GM20431 (cell line): ENCODE measurements around the gene EEIG1.

Source experiments
- in situ Hi-C: fragments of 300-500 bp; cut with MseI, MboI; formaldehyde crosslinking; loops from one replicate; pipeline ENCODE4 v1.15.0; 2020; ENCODE audit warnings: low sequenced_read_pairs; ENCODE audit not compliant: unreplicated experiment

Gene EEIG1

DNA sequence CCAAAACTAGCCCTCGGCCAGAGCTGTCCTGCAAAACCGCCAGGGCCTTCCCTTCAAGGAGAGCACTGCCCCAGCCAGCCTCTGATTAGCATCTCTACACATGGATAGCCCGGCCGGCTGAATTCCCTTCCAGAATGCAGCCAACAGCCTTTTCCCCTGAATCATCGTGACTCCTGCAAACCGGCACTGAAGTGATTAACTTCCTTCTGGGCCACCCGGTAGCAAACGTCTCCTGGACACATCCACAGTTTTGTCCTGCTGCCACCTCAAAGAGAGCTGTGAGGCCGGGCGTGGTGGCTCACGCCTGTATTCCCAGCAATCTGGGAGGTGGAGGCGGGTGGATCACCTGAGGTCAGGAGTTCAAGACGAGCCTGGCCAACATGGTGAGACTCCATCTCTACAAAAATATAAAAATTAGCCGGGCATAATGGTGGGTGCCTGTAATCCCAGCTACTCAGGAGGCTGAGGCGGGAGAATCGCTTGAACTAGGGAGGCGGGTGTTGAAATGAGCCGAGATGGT lies 21.1 kb upstream of the EEIG1 start:
- in situ Hi-C loops, result no loop called here

DNA sequence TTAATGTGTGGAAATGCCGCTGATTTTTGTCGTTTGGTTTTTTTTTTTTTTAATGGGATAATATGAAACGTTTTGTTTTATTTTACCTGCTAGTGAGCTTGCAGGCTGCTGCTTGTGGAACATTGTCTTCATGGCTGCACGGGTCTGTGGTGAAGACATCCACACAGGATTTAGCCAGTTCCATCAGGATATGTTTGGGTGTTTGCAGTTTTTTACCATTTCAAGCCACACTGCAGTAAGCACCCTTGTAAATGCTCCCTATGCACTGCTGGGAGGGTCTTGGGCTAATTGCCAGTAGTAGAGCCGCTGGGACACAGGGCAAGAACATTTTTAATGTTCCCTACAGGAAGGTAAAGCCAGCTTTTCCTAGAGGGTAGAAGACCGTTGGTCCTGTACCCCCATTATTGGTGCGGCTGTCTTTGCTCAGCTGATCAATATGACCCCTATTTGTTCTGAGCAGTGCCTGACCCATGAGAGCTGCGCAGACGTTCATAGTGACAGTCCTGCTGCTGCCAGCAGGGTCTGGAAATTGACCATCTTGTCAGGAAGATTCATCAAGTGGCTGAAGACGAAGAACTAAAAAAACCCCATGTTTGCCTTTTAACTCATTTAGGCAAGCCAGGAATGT lies 20.5 kb upstream of the EEIG1 start:
- in situ Hi-C loops, result no loop called here

DNA sequence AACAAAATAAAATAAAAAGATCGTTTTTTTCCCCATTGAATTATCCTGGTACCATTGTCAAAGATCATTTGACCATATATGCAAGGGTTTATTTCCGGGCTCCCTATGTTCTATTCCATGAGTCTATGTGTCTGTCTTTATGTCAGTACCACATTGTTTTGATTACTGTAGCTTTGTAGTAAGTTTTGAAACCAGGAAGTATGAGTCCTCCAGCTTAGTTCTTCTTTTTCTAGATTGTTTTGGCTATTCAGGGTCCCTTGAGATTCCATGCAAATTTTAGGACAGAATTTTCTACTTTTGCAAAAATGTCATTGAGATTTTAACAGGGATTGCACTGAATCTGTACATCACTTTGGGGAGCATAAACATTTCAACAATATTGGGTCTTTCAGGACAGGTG lies 18.7 kb upstream of the EEIG1 start:
- in situ Hi-C loops, result no loop called here

DNA sequence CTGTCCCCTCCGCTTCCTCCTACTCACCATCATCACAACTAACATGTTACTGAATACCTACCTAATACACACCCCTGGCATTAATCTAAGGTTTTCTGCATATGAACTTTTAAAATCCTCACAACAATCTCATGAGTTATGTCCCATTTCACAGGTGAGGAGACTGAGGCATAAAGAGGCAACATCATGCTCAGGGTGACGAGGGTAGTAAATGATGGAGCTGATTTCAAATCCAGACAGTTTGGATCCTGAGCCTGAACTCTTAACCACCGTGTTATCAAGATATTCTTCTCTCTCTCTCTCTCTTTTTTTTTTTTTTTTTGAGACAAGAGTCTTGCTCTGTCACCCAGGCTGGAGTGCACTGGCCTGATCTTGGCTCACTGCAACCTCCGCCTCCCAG lies 12.9 kb upstream of the EEIG1 start:
- in situ Hi-C loops, result no loop called here

DNA sequence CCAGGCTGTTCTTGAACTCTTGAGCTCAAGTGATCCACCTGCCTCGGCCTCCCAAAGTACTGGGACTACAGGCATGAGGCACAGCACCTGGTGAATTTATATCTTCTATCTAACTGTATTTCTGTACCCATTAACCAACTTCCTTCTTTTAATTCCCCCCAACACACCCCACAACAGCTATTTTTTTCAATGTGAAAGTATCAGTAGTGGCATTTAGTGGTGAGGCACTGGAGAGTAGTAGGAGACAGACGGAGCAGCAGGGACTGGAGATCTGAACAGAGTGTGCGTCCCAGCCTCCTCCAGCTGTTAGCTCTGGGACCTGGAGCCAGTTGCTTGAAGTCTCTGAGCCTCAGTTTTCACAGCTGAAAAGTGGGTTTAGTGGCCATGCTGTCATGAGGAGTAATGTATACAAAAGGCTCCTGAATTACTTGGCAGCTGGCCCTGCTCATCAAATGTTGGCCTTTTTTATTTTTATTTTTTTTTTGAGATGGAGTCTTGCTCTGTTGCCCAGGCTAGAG lies 11.0 kb upstream of the EEIG1 start:
- in situ Hi-C loops, result no loop called here

DNA sequence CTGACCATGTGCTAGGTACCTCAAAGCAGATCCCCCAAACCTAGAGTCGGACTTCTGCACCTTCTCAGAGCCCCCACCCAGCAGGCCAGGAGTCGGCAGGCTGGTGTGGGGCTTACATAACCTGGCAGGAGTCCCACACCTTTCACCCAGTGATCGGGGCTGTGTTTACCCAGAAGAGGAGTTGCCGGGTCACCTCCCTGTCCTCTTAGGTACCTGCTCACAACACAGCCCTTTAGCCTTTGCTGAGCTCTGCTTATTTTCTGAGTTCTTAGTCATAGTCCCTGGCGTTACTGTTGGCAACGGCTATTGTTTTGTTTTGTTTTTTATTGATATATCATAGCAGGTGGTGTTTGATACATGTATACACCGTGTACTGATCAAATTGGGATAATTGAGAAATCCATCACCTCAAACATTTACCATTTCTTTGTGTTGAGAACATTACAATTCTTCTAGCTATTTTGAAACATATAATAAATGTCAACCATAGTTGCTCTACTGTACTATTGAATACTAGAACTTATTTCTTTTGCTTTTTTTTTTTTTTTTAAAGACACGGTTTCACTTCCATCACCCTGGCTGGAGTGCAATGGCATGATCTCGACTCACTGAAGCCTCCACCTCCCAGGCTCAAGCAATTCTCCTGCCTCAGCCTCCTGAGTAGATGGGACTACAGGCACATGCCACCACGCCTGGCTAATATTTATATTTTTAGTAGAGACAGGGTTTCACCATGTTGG lies 10.4 kb upstream of the EEIG1 start:
- in situ Hi-C loops, result no loop called here

DNA sequence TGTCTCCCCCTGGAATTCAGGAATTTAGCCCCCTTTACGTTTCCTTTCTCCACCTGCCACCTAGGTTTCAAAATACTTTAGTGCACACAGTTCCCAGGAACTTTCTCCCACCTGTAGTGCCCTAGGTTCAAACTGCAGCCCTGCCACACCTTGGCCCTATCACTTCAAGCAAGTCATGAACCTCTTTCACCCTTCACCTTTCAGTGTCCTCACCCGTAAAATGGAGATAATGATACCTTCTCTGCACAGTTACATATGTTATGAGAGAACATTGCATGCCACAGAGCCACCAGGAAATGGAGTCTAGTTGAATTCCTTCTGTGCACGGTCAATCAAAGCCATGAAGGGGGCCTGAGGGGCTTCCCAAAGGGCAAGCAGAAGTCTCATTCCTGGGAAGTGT lies 9.8 kb upstream of the EEIG1 start:
- in situ Hi-C loops, result no loop called here

DNA sequence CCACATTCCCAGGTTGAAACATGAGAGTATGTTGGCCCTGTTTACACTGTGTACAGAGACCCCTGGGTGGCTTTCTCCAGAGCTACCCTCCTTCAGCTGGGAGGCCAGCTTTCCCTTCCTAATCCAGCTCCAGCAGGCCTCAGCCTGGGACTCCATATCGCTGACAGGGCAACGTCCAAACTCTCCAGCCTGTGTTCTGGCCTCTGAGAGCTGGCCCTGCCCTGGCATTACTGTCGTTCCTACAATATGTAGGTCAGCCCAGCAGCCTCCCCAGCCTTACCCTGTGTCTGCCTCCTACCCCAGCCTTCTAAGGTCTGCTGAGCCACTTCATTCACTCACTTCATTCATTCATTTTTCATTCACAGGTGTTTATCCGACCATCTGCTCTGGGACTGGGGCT lies 8.3 kb upstream of the EEIG1 start:
- in situ Hi-C loops, result no loop called here

DNA sequence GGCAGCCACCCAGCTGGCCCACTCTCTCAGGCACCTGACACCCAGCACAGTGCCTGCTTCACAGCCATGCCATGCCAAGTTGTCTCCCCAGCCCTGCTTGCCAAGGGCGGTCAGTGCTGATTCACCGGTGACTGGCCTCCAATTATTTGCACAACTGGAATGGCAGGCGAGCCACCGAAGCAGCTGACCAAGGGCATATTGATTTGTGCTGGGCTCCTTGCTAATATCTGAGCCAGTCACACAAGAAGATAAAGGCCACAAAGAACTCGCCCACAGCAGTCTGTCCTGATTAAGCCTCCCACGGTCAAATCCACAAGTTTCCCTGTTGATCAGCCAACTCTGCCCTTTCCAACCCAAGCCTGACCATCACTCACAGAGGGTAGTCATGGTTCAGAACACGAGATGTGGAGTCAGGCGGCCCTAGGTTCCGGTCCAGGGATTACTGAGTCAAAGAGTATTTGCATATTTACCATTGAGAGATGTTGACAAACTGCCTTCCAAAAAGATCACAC lies 6.4 kb upstream of the EEIG1 start:
- in situ Hi-C loops, result no loop called here

DNA sequence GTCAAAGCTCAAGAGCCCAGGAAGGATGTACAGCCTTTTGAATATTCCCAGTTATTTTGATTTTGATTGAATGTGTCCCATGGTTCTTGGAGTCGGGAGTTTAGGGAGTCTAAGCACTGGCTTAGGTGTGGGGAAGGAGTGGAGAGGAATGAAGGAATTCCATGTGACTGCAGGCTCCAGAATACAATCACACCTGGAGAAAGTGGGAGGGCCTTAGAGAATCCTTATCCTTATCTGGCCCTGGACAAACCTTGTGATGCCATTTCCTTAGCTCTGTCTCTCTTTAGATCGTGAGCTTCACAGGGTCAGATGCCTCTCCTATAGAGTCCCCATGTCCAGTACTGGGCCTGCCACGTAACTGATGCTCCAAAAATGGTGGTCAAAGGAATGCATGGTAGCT lies 4.2 kb upstream of the EEIG1 start:
- in situ Hi-C loops, result no loop called here

DNA sequence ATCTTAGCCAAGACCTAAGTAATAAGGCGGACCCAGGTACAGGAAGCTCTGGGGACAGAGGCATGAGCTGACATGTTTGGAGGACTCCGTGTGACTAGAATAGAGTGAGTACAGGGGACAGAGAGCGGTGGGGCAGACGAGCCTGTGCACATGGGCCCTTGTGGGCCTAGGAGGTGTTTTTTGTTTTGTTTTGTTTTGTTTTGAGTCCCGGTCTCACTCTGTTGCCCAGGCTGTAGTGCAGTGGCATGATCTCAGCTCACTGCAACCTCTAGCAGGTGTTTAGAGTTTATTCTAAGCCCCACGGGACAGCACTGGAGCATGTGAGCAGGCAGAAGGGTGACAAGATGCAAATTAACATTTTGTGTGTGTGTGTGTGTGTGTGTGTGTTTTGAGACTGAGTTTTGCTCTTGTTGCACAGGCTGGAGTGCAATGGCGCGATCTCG lies 3.1 kb upstream of the EEIG1 start:
- in situ Hi-C loops, result no loop called here

DNA sequence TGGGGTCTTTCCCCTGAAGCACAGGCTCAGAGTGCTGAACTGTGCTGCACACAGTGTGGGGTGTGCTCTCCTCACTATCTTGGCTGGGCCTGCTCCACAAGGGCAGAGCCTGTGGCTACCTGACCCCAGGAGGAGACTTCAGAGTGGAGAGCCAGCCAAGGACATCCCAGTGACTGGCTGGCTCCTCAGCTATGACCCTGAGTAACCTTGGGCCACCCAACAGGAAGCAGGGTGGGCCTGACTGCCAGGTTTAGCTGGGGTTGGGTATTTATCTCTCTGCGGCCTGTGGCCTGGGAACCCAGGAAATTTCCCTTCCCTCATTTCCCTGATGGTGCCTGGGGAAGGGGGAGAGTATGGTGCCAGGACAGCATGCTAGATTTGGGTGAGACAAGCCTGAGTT lies 2.1 kb upstream of the EEIG1 start:
- in situ Hi-C loops, result no loop called here

DNA sequence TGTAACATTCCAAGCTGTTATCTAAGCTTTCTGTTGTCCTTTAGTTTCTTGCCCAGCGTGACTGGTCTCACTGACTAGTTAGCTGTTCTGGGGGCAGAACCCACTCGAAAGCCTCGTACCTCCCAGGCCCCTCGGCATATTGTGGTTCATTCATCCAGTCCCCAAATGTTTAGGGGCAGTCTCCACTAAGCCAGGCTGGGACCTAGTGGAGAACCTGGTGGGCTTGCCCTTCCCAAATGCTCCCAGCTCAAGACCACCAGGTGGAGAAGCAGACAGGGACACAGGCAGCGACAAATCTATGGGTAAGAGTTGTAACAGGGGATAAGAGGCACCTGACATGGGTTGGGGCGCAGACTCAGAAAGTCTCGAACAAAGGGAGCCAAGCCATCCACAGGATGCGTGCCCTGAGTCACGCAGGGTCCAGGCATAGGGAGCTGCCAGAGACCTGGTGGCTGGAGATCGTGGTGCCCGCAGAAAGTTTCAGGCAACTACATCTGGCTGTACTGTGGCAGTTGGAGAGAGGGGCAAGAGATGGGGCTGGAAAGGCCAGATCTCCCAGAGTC lies 851 bp upstream of the EEIG1 start:
- in situ Hi-C loops, result no loop called here

DNA sequence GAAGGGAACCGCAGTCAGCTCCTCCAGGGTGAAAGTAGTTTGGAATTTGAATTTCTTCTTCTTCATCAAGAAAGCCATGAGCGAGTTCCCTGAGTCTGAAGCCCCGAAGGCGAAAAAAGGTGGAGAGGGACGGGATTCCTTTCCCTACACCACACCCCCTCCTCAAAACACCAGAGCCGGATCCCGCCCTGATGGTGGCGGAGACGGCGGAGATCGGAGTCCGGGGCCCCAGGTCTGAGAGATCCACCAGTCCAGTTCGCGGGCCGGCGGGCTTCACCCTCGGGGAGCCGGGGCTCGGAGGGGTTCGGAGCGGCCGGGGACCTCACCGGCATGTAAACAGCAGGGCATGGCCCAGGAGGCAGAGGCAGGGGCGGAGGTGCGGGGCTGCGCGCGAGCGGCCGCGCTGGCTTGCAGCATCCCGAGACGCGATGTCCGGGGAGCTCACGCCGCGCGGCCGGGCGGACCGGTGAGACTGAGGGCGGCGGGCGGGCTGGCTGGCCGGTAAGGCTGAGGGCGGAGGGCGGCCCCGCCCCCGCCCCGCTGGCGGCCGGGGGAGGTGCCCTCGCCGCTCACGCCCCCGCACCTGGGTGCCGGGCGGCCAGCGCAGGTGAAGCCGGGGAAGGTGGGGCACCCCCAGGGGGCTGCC lies 606 bp downstream of the EEIG1 start:
- in situ Hi-C loops, result no loop called here

DNA sequence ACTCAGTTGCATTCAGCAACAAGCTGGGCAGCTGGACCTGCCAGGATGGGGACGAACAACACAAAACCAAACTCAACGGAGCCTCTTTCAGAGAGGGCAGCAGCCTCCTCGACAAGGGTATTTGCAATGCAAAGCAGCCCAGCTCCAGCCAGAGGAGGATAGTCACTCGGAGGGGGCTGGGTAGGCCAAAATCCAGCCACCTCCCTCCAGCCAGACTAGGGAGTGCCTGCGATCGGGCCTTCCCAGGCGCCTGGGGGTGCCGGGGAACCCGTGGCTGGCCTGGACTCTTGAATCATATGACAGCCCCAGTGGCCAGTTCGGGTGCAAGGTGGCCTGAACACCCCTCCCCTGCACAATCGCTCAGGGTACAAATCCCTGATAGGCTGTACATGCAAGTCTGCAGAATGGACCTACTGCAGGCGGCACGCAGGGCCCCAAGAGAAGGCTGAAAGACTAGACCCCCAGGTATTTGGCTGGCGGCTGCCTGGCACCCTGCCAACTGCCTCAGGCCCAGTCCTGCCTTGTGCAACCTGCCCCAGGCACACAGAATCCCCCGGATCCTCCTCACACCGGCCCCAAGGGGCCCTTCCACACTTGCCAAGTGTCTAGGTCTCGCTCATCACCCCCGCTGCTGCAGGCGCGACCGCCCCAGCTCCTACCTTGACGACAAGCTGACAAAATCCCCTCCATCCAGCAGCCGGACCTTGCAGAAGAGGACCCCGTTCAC lies 1.3 kb downstream of the EEIG1 start:
- in situ Hi-C loops, result no loop called here

DNA sequence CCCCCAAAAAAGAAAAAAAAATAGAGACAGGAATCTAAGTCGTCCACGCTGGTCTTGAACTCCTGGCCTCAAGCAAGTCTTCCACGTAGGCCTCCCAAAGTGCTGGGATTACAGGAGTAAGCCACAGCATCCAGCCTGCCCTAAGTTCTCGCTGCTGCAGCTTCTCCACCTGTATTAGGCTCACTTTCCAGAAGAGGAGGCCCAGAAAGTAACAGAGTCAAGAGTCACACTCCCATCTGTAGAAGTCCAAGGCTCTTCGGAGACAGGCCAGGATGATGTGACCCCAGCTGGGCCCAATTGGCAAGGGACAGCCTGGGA lies 1.8 kb downstream of the EEIG1 start:
- in situ Hi-C loops, result no loop called here

DNA sequence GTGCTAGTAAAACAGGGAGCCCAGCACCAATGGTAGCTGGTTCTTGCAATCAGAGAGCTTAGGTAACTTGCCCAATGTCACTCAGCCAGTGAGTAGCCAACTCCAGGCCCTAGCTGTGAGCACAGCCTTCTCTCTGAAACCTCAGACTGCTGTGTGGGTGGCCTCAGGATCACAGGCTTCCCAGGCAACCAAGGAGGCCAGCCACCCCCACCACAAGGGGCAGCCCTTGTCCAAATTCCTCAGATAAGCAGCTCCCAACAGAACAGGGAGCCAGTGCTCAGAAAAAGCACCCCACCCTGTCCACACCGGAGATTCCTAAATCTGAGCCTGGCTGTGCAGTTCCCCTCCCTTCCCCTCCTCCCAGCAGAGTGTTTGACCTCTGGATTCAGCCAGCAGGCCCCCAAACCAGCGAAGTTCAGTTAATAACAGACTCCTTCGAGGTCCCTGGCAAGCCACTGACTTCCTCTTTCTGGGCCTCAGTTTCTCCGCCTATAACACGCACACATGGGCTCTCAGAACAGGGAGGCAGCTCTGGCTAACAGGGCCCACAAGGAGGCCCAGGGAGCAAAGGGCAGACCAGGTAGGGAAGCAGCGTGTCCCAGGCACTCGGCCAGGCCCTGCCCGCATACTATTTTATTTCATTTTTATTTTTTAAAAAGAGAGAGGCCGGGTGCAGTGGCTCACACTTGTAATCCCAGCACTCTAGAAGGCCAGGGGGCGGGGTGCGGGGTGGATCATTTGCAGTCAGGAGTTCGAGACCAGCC lies 2.7 kb downstream of the EEIG1 start:
- in situ Hi-C loops, result no loop called here

DNA sequence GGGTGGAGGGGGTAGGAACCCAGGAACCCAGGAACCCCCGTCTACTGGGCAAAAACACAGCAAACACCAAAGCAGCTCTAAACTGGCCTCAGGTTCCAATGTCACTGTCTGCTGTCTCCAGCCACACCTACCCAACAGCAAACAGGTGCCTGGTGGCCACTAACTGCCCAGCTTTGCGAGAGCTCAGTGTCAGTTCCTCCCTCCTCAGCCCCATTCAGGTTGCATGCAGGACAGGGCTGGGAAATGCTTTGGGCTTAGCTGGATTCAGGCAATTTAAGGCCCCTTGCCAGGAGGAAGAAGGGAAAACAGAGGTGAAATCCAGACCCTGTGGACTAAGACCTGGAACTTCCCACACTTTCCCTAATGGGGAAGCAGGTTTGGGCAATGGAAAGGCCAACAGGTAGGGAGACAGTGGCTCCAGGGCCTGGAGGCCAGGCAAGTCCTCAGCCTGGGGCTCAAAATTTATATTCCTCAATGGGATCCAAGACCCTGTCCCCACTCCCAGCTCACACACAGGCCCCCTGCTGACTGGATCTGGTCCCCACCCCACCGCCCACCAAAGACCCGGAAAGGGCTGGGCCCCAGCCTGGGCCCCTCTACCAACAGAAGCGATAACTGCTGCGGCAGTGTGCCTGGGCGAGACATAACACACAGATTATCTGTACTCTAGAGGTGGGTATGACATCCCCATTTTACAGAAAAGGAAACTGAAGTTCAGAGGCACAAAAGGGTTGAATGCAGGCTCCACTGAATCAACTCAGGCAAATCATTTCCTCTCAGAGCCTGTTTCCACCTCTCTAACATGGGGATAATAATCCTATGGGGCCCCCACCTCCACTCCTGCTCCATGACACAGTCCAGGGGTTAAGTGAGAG lies 3.5 kb downstream of the EEIG1 start:
- in situ Hi-C loops, result no loop called here
